Suprapubic skin (tissue), 4 donors: ENCODE measurements around the gene ZDHHC22. TPM values are rescaled to one million over a fixed set of nuclear protein-coding genes. Genes with fewer than 3 reads are reported as not detected.

ENCODE experiments used
- DNase-seq, 2 donors: peaks; one replicate each; pipeline ENCODE4 v3.0.0-alpha.2; 2019; ENCODE audit warnings: low spot score in 2 of 2
- H3K27ac ChIP-seq: fragments of 200-600 bp; sonication (generic); one replicate; pipeline ENCODE4 v1.5.1; 2019
- H3K27me3 ChIP-seq: fragments of 200-600 bp; sonication (generic); one replicate; pipeline ENCODE4 v1.5.1; 2019
- H3K36me3 ChIP-seq: fragments of 200-600 bp; sonication (generic); one replicate; pipeline ENCODE4 v1.5.1; 2019
- H3K4me1 ChIP-seq: fragments of 200-600 bp; sonication (generic); one replicate; pipeline ENCODE4 v1.5.1; 2019
- H3K4me3 ChIP-seq: fragments of 200-600 bp; sonication (generic); one replicate; pipeline ENCODE4 v1.5.1; 2019; ENCODE audit warnings: mild to moderate bottlenecking
- H3K9me3 ChIP-seq: fragments of 200-600 bp; sonication (generic); one replicate; pipeline ENCODE4 v1.5.1; 2019
- EP300 ChIP-seq: sonication (generic); formaldehyde crosslinking; IDR thresholded peaks from one replicate; pipeline ENCODE4 v1.6.1; 2017; ENCODE audit warnings: antibody characterized with exemption
- POLR2A ChIP-seq, 2 donors: fragments of 450-650 bp; IDR thresholded peaks; one replicate each; pipeline ENCODE4 v1.6.1; 2017; ENCODE audit warnings: antibody characterized with exemption in 2 of 2, mild to moderate bottlenecking in 2 of 2, moderate library complexity in 2 of 2
- POLR2AphosphoS5 ChIP-seq, 3 donors: sonication (generic); formaldehyde crosslinking; IDR thresholded peaks; one replicate each; pipeline ENCODE4 v1.6.1; 2017; ENCODE audit warnings: antibody characterized with exemption in 3 of 3
- WGBS: methylation state at CpG from one replicate; pipeline ENCODE4 v1.1.5; 2018; 5-methylcytosine and 5-hydroxymethylcytosine counted together
- total RNA-seq, 4 donors: library from RNA; depleted of rRNA; stranded (reverse); fragments of >200 nt; gene quantifications; one replicate each; pipeline ENCODE4 v1.1.0, GENCODE V29; 2016
- TF ChIP-seq, protein P1 (sequence below), 2 donors: fragments of 200-600 bp in 1 of 2; fragments of 450-650 bp in 1 of 2; sonication (generic) in 1 of 2; IDR thresholded peaks; one replicate each; pipeline ENCODE4 v1.5.1; 2016 to 2019; ENCODE audit warnings: antibody characterized with exemption in 2 of 2, mild to moderate bottlenecking in 1 of 2, moderate library complexity in 1 of 2

ZDHHC22 gene
- total RNA-seq, 4 donors from 2014 or later = not detected

DNA sequence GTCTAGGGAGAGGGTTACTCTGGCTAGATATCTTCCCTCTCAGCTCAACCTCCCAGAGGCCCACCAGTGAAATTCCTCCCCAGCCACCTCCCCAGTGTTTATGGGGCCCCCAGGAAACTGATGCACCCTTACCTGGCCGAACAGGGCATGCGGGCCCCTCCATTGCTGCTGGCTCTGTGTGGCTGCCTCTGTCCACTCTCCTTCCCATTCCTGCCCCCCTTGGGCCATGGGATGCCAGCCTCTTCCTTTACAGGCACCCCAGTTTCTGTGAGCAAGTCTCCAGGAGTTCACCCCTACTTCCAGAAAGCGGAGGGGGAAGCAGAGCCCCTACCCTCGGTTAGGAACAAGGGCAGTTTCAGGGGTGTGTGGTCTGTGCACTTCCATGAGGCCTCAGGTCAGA is 19.4 kb upstream of the ZDHHC22 start:
- Histone ChIP-seq H3K4me1 (peaks cover 11% of the 10 kb centered on the region), H3K9me3 (no peaks in the 10 kb centered on the region), H3K36me3 (no peaks in the 10 kb centered on the region), H3K27me3 (peaks cover 18% of the 10 kb centered on the region), H3K27ac (no peak overlapping the region), H3K4me3 (no peak overlapping the region)
- TF ChIP-seq EP300 = no peak
- TF ChIP-seq, protein P1, sequence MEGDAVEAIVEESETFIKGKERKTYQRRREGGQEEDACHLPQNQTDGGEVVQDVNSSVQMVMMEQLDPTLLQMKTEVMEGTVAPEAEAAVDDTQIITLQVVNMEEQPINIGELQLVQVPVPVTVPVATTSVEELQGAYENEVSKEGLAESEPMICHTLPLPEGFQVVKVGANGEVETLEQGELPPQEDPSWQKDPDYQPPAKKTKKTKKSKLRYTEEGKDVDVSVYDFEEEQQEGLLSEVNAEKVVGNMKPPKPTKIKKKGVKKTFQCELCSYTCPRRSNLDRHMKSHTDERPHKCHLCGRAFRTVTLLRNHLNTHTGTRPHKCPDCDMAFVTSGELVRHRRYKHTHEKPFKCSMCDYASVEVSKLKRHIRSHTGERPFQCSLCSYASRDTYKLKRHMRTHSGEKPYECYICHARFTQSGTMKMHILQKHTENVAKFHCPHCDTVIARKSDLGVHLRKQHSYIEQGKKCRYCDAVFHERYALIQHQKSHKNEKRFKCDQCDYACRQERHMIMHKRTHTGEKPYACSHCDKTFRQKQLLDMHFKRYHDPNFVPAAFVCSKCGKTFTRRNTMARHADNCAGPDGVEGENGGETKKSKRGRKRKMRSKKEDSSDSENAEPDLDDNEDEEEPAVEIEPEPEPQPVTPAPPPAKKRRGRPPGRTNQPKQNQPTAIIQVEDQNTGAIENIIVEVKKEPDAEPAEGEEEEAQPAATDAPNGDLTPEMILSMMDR (IDR thresholded peaks at IDR 0.05) = no peak
- peak in 1 of 2 donors; percentile 67 for DNase-seq
- 95% methylated on average over 4 of the region's 4 CpGs for WGBS

DNA sequence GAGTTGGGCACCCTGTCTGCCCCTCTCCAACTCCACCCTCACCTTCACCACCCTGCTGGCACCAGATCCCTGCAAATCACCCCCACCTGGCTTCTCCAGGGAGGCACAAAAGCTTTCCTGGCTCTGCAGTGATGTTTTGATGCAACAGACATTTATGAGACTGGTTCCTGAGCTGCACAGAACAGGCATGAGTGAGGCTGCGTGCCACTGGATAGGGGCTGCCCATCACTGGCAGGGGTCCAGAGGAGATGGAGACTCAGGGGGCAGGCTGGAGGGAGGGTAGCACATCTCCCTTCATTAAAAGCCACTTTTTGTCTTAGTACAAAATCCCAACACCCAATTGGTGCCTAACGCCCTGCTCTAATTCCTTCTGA is 17.3 kb upstream of the ZDHHC22 start:
- Histone ChIP-seq H3K27me3 (peaks cover 27% of the 10 kb centered on the region), H3K9me3 (no peaks in the 10 kb centered on the region), H3K4me1 (peaks cover 11% of the 10 kb centered on the region), H3K27ac (no peak overlapping the region), H3K4me3 (no peak overlapping the region), H3K36me3 (no peaks in the 10 kb centered on the region)
- no peak for DNase-seq
- TF ChIP-seq POLR2A (IDR thresholded peaks at IDR 0.05) = no peak
- no peak for TF ChIP-seq EP300
- TF ChIP-seq, protein P1 (IDR thresholded peaks at IDR 0.05) = no peak
- no peak for TF ChIP-seq POLR2AphosphoS5 (IDR thresholded peaks at IDR 0.05)
- WGBS = 54% methylated on average over 2 of the region's 2 CpGs

DNA sequence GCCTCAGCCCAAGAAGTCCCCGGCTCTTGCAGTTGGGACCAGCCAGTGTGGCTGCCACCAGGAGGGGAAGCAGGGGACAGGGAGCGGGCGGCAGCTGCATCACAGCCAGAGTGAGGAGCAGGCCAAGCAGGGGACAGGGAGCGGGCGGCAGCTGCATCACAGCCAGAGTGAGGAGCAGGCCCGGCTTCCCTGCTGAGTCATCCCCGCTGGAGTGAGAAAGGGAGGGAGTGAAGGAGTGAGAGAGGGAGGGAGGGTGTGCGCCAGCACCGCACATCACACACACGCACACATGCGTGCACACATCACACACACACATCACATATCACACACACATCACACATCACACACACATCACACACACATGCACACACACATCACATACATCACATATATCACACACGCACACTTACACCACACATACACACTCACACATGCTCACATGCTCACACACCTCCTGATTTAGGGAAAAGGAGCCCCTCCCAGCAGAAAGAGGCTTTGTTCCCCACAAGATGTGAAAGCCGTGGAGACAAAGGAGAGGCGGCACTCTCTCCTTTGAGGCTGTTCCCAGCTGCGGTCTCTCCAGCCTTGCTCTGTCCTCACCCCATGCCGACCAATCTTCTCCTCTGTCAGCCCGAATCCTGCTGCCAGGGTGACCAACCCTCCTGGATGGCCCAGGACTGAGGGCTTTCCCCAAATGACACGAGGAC is 16.7 kb upstream of the ZDHHC22 start:
- Histone ChIP-seq H3K36me3 (no peaks in the 10 kb centered on the region), H3K9me3 (no peaks in the 10 kb centered on the region), H3K4me1 (peaks cover 11% of the 10 kb centered on the region), H3K27ac (no peak overlapping the region), H3K27me3 (peaks cover 32% of the 10 kb centered on the region), H3K4me3 (no peak overlapping the region)
- no peak for TF ChIP-seq POLR2AphosphoS5 (IDR thresholded peaks at IDR 0.05)
- DNase-seq = peak in 1 of 2 donors; percentile 74
- WGBS = 13% methylated on average over 18 of the region's 18 CpGs

- WGBS = 66% methylated on average over 11 of the region's 11 CpGs
- peaks cover 11% of the 10 kb centered on the region for H3K4me1 ChIP-seq
- no peaks in the 10 kb centered on the region for H3K9me3 ChIP-seq
- TF ChIP-seq, protein P1 (IDR thresholded peaks at IDR 0.05) = no peak
- TF ChIP-seq POLR2AphosphoS5 (IDR thresholded peaks at IDR 0.05) (no peak), POLR2A (IDR thresholded peaks at IDR 0.05) (no peak), EP300 (no peak)
- DNase-seq = peak in 1 of 2 donors; percentile 41
- peaks cover 37% of the 10 kb centered on the region for H3K27me3 ChIP-seq
- no peak overlapping the region for H3K27ac ChIP-seq
- H3K36me3 ChIP-seq = no peaks in the 10 kb centered on the region
- H3K4me3 ChIP-seq = no peak overlapping the region
Measured at GRCh38 chr14:77157740-77158139, 16.1 kb upstream of the ZDHHC22 start.

DNA sequence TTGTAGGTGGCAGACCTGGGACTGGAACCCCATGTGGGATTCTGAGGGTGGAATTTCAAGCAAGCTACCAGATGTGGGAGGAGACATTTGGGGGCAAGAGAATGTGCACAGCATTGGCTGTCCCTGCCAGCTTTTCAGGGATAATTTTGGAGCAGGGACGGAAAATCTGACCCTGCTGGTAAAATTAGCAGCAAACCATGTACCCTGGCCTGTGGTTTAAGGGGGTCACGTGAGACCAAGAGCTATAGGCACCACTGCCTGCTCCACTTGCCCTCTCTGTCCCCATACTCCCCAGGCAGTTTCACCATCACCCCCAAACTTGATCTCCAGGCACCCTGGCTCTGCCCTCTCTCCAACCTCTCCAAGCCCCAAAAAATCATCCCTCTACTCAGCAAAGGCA is 13.5 kb upstream of the ZDHHC22 start:
- H3K4me3 ChIP-seq = no peak overlapping the region
- H3K9me3 ChIP-seq = no peaks in the 10 kb centered on the region
- WGBS = 55% methylated on average over 2 of the region's 2 CpGs
- no peaks in the 10 kb centered on the region for H3K36me3 ChIP-seq
- peak in 1 of 2 donors; percentile 40 for DNase-seq
- H3K27me3 ChIP-seq = peaks cover 36% of the 10 kb centered on the region
- TF ChIP-seq POLR2AphosphoS5 (IDR thresholded peaks at IDR 0.05) (no peak), EP300 (no peak), POLR2A (IDR thresholded peaks at IDR 0.05) (no peak)
- TF ChIP-seq, protein P1 (IDR thresholded peaks at IDR 0.05) = no peak
- H3K27ac ChIP-seq = no peak overlapping the region
- H3K4me1 ChIP-seq = peaks cover 11% of the 10 kb centered on the region

DNA sequence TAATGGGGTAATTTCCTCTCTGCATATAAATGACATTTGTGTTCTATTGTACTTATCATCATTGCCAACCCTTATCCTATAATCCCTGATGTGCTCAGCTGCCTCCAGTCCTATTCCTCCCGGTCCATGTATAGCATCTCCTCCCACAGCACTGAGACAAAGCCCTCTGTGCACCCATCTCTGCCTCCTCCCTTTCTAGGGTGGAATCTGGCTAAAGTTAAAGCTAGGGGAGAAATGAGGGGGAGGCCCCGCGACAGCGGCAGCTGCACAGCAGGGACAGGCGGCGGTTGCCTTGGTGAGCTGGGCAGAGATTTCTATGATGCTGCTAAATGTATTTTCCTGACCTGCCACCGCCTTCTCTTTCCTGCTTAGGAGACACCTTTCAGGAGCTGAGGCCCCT is 12.8 kb upstream of the ZDHHC22 start:
- no peaks in the 10 kb centered on the region for H3K9me3 ChIP-seq
- WGBS = 42% methylated on average over 7 of the region's 7 CpGs
- DNase-seq = peak in 1 of 2 donors; percentile 24

More for the DNA sequence above, 12.8 kb upstream of the ZDHHC22 start:
- no peaks in the 10 kb centered on the region for H3K36me3 ChIP-seq
- no peak for TF ChIP-seq EP300
- no peak for TF ChIP-seq POLR2A (IDR thresholded peaks at IDR 0.05)
- no peak for TF ChIP-seq POLR2AphosphoS5 (IDR thresholded peaks at IDR 0.05)
- TF ChIP-seq, protein P1 (IDR thresholded peaks at IDR 0.05) = no peak
- peaks cover 36% of the 10 kb centered on the region for H3K27me3 ChIP-seq
- no peak overlapping the region for H3K4me3 ChIP-seq
- peaks cover 11% of the 10 kb centered on the region for H3K4me1 ChIP-seq
- no peak overlapping the region for H3K27ac ChIP-seq
